GM18870 (cell line): ENCODE results near the gene ERC1.

Source experiments
- ATAC-seq: cut with Tn5 transposase; IDR thresholded peaks from one replicate; pipeline ENCODE4 v1.9.1; 2021; ENCODE audit warnings: moderate library complexity; ENCODE audit not compliant: unreplicated experiment

The ERC1 gene

GRCh38 chr12:1466481-1467154, 475.6 kb downstream of the ERC1 start:
- no peak for ATAC-seq

- ATAC-seq, result no peak
These were observed 476.7 kb downstream of the ERC1 start for GRCh38 chr12:1467710-1468109.

GRCh38 chr12:1469070-1469469, 478.0 kb downstream of the ERC1 start:
- ATAC-seq, result no peak

GRCh38 chr12:1470051-1470450, 479.0 kb downstream of the ERC1 start:
- no peak for ATAC-seq

- ATAC-seq, result no peak
These were observed 480.2 kb downstream of the ERC1 start for GRCh38 chr12:1471224-1471623.

GRCh38 chr12:1473418-1473817, 482.4 kb downstream of the ERC1 start:
- no peak for ATAC-seq

- no peak for ATAC-seq
These were observed 483.1 kb downstream of the ERC1 start for GRCh38 chr12:1474041-1474573.

GRCh38 chr12:1474574-1475153, 483.6 kb downstream of the ERC1 start:
- ATAC-seq, result no peak

GRCh38 chr12:1479645-1480044, 488.6 kb downstream of the ERC1 start:
- no peak for ATAC-seq

GRCh38 chr12:1481326-1481725, 490.3 kb downstream of the ERC1 start:
- ATAC-seq, result no peak

GRCh38 chr12:1481906-1482305, 490.9 kb downstream of the ERC1 start:
- no peak for ATAC-seq

GRCh38 chr12:1488908-1489381, 497.9 kb downstream of the ERC1 start:
- ATAC-seq, result no peak

GRCh38 chr12:1491983-1492697, 501.1 kb downstream of the ERC1 start:
- no peak for ATAC-seq

GRCh38 chr12:1493781-1494565, 502.9 kb downstream of the ERC1 start:
- no peak for ATAC-seq

GRCh38 chr12:1494856-1495255, 503.8 kb downstream of the ERC1 start:
- ATAC-seq, result no peak

- ATAC-seq, result no peak
These were observed 505.3 kb downstream of the ERC1 start for GRCh38 chr12:1496162-1496900.

- no peak for ATAC-seq
These were observed 506.1 kb downstream of the ERC1 start for GRCh38 chr12:1497161-1497560.

- ATAC-seq, result no peak
These were observed 507.2 kb downstream of the ERC1 start for GRCh38 chr12:1498199-1498740.

- no peak for ATAC-seq
These were observed 508.3 kb downstream of the ERC1 start for GRCh38 chr12:1499351-1499750.
